HL-60 (cell line): ENCODE measurements around the gene LDLR.

Source experiments
- DNase-seq, 2 experiments: peaks; one replicate each; pipeline ENCODE4 v3.0.0-alpha.2; 2010 to 2020; ENCODE audit warnings: low read depth in 1 of 2, low spot score in 1 of 2
- H3K27ac ChIP-seq: fragments of 250-450 bp; sonication (Bioruptor Pico); replicated peaks from 2 replicates; pipeline ENCODE4 v1.5.1; 2020; ENCODE audit warnings: mild to moderate bottlenecking, moderate library complexity
- H3K27me3 ChIP-seq: fragments of 250-450 bp; sonication (Bioruptor Pico); 2 replicates; pipeline ENCODE4 v1.5.1; 2021; ENCODE audit warnings: mild to moderate bottlenecking, moderate library complexity; ENCODE audit not compliant: insufficient read depth, poor library complexity, severe bottlenecking
- H3K4me3 ChIP-seq: replicated peaks from 2 replicates; pipeline ENCODE4 v1.5.1; 2011; ENCODE audit warnings: mild to moderate bottlenecking, control low read depth, low read length; ENCODE audit not compliant: insufficient read depth
- CTCF ChIP-seq: IDR thresholded peaks from one replicate; pipeline ENCODE4 v1.5.1; 2011; ENCODE audit warnings: low read length, control low read depth, inconsistent platforms; ENCODE audit not compliant: insufficient read depth
- GABPA ChIP-seq: IDR thresholded peaks from 2 replicates; pipeline ENCODE4 v1.6.1; 2012; ENCODE audit warnings: low read depth
- POLR2AphosphoS5 ChIP-seq: IDR thresholded peaks from 2 replicates; pipeline ENCODE4 v1.6.1; 2012; ENCODE audit warnings: low read depth
- REST ChIP-seq: IDR thresholded peaks from 2 replicates; pipeline ENCODE4 v1.6.1; 2012; ENCODE audit warnings: low read depth; ENCODE audit not compliant: insufficient replicate concordance
- SPI1 ChIP-seq: IDR thresholded peaks from 2 replicates; pipeline ENCODE4 v1.6.1; 2012; ENCODE audit warnings: low read depth, mild to moderate bottlenecking, borderline replicate concordance

LDLR gene

GRCh38 chr19:11171144-11171543, 81.9 kb downstream of the LDLR start:
- no peak overlapping the region for H3K27ac ChIP-seq

GRCh38 chr19:11172576-11172975, 83.3 kb downstream of the LDLR start:
- DNase-seq, result no peak
- Histone ChIP-seq H3K27ac (no peak overlapping the region), H3K27me3 (no peaks in the 10 kb centered on the region), H3K4me3 (no peak overlapping the region)
- TF ChIP-seq SPI1 (no peak), GABPA (no peak), REST (no peak)

More at GRCh38 chr19:11171144-11171543, 81.9 kb downstream of the LDLR start:
- no peak for DNase-seq
- Histone ChIP-seq H3K27me3 (no peaks in the 10 kb centered on the region), H3K4me3 (no peak overlapping the region)
- TF ChIP-seq CTCF (no peak), POLR2AphosphoS5 (no peak), GABPA (no peak)

- H3K27me3 ChIP-seq, result no peaks in the 10 kb centered on the region
- DNase-seq, result no peak
- no peak for TF ChIP-seq REST
- TF ChIP-seq CTCF, result no peak
- no peak for TF ChIP-seq POLR2AphosphoS5
- TF ChIP-seq GABPA, result no peak
- no peak for TF ChIP-seq SPI1
- no peak overlapping the region for H3K4me3 ChIP-seq
- H3K27ac ChIP-seq, result no peak overlapping the region
Measured at GRCh38 chr19:11173516-11174155, 84.4 kb downstream of the LDLR start.

GRCh38 chr19:11174336-11174735, 85.1 kb downstream of the LDLR start:
- Histone ChIP-seq H3K27ac (no peak overlapping the region), H3K4me3 (no peak overlapping the region), H3K27me3 (no peaks in the 10 kb centered on the region)
- no peak for DNase-seq
- TF ChIP-seq CTCF, result no peak
- no peak for TF ChIP-seq GABPA
- no peak for TF ChIP-seq SPI1
- TF ChIP-seq REST, result no peak
